HG03571 (cell line): Measurements from ENCODE around the gene STK4.
"Not testable (repeated sequence)": the region's sequence is repeated elsewhere in the genome, so short reads cannot be mapped to it uniquely, and the experiment has no call there.

ENCODE experiments used
- ATAC-seq: cut with Tn5 transposase; IDR thresholded peaks from one replicate; pipeline ENCODE4 v1.9.1; 2021; ENCODE audit not compliant: unreplicated experiment

STK4 gene

DNA sequence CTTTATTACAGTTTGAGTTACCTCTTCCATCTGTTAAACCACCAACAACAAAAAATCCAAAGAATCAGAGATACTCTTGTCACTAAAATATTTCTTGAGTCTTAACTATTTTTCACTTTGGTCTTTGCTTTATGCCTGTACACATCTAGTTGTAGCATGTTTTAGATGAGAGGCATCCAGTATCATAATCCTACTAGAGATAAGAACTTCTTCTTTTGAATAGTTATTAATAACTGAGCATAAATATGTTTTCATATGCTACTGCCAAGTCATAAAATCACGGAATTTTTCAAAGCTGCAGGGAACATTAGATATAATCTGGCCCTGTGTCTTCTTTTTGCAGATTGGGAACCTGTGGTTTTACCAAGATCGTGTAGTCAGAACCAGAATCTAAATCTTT, 55.3 kb downstream of the STK4 start:
- ATAC-seq: no peak

GRCh38 chr20:45023140-45023539, 56.8 kb downstream of the STK4 start:
- not testable (repeated sequence) for ATAC-seq

- ATAC-seq: no peak
Observed at GRCh38 chr20:45028424-45029136, 62.3 kb downstream of the STK4 start.

GRCh38 chr20:45029884-45030283, 63.6 kb downstream of the STK4 start:
- ATAC-seq: no peak

DNA sequence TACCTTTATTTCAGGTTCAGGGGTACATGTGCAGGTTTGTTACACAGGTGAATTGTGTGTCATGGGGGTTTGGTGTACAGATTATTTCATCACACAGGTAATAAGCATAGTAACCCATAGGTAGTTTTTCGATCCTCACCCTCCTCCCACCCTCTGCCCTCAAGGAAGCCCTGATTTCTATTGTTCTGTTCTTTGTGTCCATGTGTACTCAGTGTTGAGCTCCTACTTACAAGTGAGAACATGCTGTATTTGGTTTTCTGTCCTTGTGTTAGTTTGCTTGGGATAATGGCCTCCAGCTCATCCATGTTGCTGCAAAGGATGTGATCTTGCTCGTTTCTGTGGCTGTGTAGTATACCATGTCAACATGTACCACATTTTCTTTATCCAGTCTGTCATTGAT, 66.0 kb downstream of the STK4 start:
- no peak for ATAC-seq

DNA sequence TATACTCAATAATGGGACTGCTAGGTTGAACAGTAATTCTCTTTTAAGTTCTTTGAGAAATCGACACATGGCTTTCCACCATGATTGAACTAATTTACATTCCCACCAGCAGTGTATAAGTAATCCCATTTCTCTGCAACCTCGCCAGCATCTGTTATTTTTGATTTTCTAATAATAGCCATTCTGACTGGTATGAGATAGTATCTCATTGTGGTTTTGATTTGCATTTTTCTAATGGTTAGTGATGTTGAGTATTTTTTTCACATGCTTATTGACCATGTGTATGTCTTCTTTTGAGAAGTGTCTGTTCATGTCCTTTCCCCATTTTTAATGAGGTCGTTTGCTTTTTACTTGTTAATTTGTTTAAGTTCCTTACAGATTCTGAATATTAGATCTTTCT, 66.5 kb downstream of the STK4 start:
- no peak for ATAC-seq

- ATAC-seq: no peak
Observed at GRCh38 chr20:45034436-45034835, 68.1 kb downstream of the STK4 start.

DNA sequence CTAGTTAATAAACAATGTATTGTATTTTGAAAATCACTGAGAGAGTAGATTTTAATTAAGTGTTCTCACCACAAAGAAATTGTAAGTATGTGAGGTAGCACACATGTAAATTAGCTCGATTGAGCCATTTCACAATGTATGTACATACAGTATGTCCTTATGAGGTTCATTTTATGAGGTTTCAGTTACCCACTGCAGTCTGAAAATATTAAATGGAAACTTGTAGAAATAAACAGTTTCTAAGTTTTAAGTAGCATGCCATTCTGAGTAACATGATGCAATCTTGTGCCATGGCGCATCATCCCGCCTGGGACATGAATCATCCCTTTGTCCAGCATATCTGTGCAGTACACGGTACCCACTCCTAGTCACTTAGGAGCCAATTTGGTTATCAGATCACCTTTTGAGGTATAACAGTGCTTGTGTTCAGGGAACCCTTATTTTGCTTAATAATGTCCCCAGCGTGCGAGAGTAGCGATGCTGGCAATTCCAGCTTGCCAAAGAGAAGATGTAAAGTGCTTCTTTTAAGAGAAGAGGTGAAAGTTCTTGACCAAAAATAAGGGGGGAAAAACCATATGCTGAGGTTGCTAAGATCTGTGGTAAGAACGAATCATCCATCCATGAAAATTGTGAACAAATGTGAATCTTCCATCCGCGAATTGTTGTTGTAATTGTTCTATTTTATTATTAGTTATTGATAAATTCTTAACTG, 69.9 kb downstream of the STK4 start:
- no peak for ATAC-seq

- ATAC-seq: no peak
Observed at GRCh38 chr20:45037050-45037449, 70.7 kb downstream of the STK4 start.

DNA sequence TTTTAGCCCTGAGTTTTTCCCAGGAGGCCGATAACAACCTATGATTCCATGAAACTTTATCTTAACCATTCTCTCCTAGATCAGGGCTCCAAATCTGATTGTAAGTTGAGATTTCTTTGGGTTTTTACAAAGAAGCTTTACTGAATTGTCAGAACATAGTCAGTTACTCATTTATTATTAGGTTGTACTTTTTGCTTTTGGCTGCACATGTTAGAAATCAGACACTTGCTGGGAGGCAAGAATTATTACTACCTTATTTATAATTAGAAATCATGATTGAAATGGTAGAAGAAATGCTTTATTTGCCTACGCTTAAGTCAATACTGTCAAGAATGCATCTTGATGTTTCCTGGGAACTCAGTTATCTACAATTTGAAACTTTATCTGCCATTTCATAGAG, 71.3 kb downstream of the STK4 start:
- no peak for ATAC-seq

DNA sequence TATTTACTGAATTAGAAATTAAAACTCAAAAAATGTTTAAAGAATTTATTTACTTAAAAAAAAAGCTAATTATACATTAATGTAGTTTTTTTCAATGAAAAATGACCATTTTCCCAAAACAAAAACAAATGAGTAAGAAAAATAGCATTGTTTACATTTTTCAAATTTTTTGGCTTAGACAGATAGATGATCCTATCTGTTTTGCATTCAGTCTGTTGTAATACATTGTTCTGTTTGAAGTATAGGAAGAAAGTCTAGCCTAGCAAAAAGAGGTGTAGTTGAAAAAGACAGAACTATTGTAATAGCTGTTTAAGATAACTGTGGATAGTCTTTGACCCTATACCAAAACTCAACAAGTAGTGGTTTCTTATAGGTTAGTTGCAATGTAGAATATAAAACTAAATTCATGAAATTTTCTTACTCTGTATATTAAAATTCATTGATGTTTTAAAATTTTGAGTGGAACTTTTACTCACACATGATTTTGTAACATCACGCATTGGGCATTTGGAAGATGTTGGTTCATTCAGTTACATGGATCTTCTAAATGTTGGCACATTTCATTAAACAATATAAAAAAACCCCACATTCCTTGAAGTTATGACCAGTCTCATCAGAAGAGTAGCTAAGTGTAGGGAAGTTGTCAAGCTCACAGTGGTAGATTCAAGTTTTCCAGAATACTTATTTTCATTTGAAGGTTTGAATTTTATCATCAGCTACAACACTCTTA, 72.6 kb downstream of the STK4 start:
- ATAC-seq: no peak

DNA sequence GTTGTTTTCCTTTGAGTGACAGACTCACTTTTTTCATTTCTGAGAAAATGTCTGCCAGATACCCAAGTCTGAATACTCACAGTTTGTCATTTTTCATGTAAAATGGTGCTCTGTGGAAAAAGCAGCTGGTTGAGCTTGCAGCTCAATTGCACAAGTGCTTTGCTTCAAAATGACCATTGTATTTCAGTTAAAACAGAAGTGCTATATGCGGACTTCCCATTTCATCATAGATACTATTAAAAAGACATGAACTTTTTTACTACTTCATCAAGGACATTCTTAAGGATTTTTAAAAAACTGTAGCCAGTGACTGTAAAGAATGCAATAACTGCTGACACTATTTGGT, 73.1 kb downstream of the STK4 start:
- ATAC-seq: no peak

DNA sequence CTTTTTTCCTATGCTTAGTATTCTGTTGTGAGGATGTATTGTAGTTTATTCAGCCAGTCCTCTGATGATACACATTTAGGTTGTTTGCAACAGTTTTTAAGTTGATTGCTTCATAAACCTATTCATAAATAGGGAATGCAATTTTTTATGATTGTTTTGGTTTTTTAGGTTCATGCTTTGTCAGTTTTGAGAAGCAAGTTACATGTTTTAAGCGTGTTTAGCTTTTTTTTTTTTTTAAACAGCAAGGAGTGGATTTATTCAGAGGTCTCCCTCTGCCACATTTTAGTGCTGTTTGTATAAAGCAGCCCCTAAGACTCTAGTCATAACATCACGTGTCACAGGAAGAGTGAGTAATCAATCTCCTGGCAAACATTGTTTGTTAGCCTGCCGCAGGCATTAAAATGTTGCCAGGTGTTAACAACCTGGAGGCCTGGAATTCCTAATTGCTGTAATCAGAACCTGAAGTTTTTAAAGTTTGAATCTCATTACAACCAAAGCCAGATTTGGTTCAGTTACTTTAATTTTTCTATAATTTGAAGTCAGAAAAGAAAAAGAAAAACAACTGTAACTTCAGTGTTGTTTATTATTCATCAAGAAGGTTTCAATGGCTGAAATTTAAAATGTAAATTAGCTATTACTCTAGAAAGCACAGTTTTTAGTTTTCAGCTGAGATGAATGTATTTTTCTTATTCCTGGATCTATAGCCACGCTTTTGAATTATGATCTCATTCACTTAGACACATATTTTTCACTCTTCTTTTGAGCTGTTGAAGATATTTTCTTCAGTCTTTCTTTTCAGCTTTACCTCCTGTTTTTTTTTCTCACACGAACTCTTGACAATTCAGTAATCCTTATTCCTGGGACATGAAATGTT, 75.4 kb downstream of the STK4 start:
- no peak for ATAC-seq

DNA sequence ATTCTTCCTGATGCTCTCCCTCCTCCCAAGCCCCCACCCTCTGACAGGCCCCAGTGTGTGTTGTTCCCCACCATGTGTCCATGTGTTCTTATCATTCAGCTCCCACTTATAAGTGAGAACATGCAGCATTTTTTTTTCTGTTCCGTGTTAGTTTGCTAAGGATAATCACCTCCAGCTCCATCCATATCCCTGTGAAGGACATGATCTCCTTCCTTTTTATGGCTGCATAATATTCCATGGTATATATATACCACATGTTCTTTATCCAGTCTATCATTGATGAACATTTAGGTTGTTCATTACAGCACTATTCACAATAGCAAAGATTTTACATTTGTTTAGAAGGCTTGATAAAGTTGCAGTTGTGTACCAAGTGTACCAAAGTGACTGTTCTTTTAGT, 76.7 kb downstream of the STK4 start:
- ATAC-seq: no peak

DNA sequence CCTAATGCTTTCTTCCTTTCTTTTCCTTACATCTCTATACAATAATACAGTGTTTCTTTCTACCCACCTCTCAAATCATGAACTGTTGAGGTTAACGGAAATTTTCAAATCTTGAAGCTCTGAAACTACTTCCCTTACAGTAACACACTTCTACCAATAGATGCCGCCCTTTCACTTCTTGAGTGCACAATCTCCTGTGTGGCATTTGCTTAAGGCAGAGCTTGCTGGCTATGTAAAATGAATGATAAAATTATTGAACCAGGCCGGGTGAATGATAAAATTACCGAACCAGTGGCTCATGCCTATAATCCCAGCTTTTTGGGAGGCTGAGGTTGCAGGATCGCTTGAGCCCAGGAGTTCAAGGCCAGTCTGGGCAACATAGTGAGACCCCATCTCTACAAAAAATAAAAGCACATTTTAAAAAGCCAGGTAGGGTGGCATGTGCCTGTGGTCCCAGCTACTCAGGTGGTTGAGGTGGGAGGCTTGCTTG, 77.8 kb downstream of the STK4 start:
- no peak for ATAC-seq

DNA sequence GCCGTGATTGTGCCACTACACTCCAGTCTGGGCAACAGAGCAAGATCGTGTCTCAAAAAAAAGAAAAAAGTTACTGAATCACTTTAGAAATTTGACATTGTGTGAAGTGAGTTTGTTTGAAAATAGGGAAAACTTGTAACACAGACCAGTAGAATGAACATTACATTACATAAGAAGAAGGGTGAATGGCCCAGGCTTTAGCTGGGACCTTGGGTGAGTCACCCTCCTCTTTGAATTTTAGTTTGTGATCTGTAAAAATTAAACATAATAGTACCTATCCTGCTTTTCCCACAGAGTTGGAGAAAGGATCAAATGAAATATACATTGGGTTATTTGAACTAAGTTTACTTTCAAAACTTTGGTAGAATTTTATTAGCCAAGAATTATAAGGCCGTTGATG, 78.3 kb downstream of the STK4 start:
- no peak for ATAC-seq

DNA sequence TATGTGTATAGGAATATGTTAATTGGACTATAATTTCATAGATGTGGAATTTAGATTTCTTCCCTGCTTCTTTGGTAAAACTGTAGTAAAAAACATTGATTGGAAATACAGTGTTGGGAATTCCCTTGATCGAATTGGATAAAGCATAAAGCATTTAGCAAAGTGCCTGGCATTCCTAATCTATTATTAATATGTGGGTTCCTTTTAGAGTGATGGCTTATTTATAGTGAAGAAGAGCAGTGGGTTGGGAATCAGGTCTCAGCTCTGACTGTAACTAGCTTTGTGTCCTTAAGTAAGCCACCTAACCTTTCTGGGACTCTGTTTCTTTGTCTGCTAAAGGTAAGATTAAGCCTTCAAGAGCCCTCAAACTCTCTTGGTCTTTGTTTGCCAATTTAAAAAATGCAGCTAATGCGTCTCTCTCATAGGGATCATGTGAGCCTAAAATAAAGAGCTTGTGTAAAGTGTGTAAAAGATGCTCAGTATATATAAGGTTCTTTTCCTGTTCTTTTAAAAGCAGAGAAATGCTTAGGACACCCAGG, 81.3 kb downstream of the STK4 start:
- ATAC-seq: no peak

- ATAC-seq: no peak
Observed at GRCh38 chr20:45049438-45049837, 83.1 kb downstream of the STK4 start.

DNA sequence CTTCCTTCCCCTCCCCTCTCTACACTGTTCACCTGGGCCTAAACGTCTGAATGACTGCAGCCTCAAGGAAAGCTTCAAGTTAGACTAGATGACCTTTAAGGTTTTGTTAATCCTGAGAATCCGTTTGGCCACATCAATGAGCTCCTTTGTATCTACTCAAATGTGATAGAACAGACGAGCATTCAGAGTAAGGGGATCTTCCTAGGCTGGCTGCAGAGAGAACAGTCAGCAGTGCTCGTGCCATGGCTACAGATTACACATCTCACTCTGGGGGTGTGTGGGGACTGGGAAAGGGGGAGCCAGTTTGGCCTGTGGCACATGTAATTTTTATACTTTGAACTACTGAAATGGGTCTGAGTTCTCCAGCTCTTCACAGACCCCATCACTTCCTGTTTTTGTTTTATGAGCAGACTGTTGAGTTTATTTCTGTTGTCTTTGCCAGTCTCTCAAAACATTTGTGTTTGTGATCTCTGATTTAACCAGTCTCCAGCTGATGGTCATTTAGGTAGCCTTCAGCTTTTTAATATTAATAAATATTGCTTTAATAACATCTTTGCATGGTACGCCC, 83.7 kb downstream of the STK4 start:
- ATAC-seq: no peak
